Heart right ventricle (tissue), 16 donors: Measurements from ENCODE around the gene LAMC2. TPM values are rescaled to one million over a fixed set of nuclear protein-coding genes. Genes with fewer than 3 reads are reported as not detected.
A peak's percentile ranks its signal among the peaks of the same experiment; 100 is the strongest.

ENCODE experiments used
- ATAC-seq, 8 donors: fragments of 200-7000 bp; cut with Tn5 transposase; one replicate each; pipeline ENCODE4 v1.9.1; 2020; ENCODE audit warnings: mild to moderate bottlenecking in 8 of 8, moderate library complexity in 8 of 8, moderate number of reproducible peaks in 1 of 8
- DNase-seq, 2 donors: peaks; one replicate each; pipeline ENCODE4 v3.0.0-alpha.2; 2020
- H3K27ac ChIP-seq, 10 donors: fragments of 200-600 bp; sonication (generic) in 2 of 10; one replicate each; pipeline versions ENCODE4 v1.5.0 to v1.8.0; 2020 to 2022; ENCODE audit warnings: mild to moderate bottlenecking in 3 of 10
- H3K27me3 ChIP-seq, 7 donors: fragments of 200-600 bp; one replicate each; pipeline ENCODE4 v1.8.0; 2021 to 2022; ENCODE audit warnings: mild to moderate bottlenecking in 2 of 7
- H3K36me3 ChIP-seq, 9 donors: fragments of 200-600 bp; sonication (generic) in 1 of 9; one replicate each; pipeline versions ENCODE4 v1.5.0 to v1.8.0; 2020 to 2022; ENCODE audit warnings: mild to moderate bottlenecking in 2 of 9
- H3K4me1 ChIP-seq, 9 donors: fragments of 200-600 bp; sonication (generic) in 1 of 9; one replicate each; pipeline versions ENCODE4 v1.5.0 to v1.8.0; 2020 to 2022; ENCODE audit warnings: mild to moderate bottlenecking in 4 of 9
- H3K4me3 ChIP-seq, 10 donors: fragments of 200-600 bp; sonication (generic) in 2 of 10; one replicate each; pipeline versions ENCODE4 v1.5.0 to v1.8.0; 2020 to 2022; ENCODE audit warnings: mild to moderate bottlenecking in 7 of 10, moderate library complexity in 2 of 10
- H3K9me3 ChIP-seq, 11 donors: fragments of 200-600 bp in 10 of 11; sonication (generic) in 2 of 11; one replicate each; pipeline versions ENCODE4 v1.5.0 to v1.8.0; 2013 to 2022; ENCODE audit warnings: mild to moderate bottlenecking in 2 of 11, control low read depth in 1 of 11, moderate library complexity in 1 of 11
- CTCF ChIP-seq, 9 donors: fragments of 200-600 bp; sonication (generic) in 2 of 9; IDR thresholded peaks; one replicate each; pipeline versions ENCODE4 v1.5.0 to v1.8.0; 2021 to 2022; ENCODE audit warnings: antibody characterized with exemption in 9 of 9, mild to moderate bottlenecking in 5 of 9, moderate library complexity in 1 of 9
- WGBS, 2 donors: extraction: QIAGEN DNeasy Blood & Tissue Kit; methylation state at CpG; one replicate each; pipeline ENCODE4 v1.1.7; 2013; ENCODE audit warnings: inconsistent platforms in 1 of 2; 5-methylcytosine and 5-hydroxymethylcytosine counted together
- intact Hi-C, 10 donors: fragments of 100-400 bp; cut with DNase I; formaldehyde crosslinking; loops; one replicate each; pipeline versions ENCODE4 v1.11.1 to v1.14.2; 2022
- polyA plus RNA-seq, 2 donors: library from polyadenylated mRNA; stranded (reverse); fragments of 200-250 nt; gene quantifications; one replicate each; pipeline ENCODE4 v1.2.3, GENCODE V29; 2013
- total RNA-seq, 10 donors: library from RNA; stranded (reverse); fragmentation: NEBNext Ultra II Directional in 3 of 10; extraction: Animal tissue kit (Norgen Biotek cat#: 25700) in 3 of 10; gene quantifications; one replicate each; pipeline versions ENCODE4 v1.2.1 to v1.2.4, GENCODE V29; 2021 to 2023
- donor health status: Arrhythmogenic right ventricular cardiomyopathy.
- donor health status: ischemic (EF 13 %, LVEDD 7.1; RV severe dilation, severe dysfunction).
- donor health status: healthy with polysubstance abuse.
- donor health status: DM: no; HTN: yes; CAD: no.
- donor health status: DM: no; HTN: no; CAD: no.
- donor health status: ischemic (EF 25% LVEDD 6.9; RV normal size, moderate dysfunction).
- donor health status: ischemic (EF 25% LVEDD 5.7; RV mildly dilated, moderate dysfunction).
- donor health status: healthy.
- donor health status: DM: yes; HTN: yes; CAD: no.
- donor health status: Ischemic cardiomyopathy.
- donor health status: ischemic (EF 35%, LVEDD 5.7; RV mildly dilated, moderate dysfunction).
- donor health status: nonischemic (EF 11% LVEDD 7.7; RV severe dilation, severe dysfunction).
- donor health status: DM: yes; HTN: yes; CAD: no.
- donor health status: PGD.
- donor health status: ischemic (EF 29% LVEDD 5.4; RV normal size, mild dysfunction).
- donor health status: nonischemic (EF 23%, LVEDD 6.1; RV moderate dilation, normal function).

The LAMC2 gene
- total and polyA plus RNA-seq, 12 donors: 0.53 to 8.8 (median 1.6) TPM

GRCh38 chr1:183198463-183198862 is 12.4 kb downstream of the LAMC2 start:
- intact Hi-C loops: no loop called here
- peak in 3 of 8 donors; percentile 38 to 94 (median 70) for ATAC-seq
- Histone ChIP-seq H3K9me3 (no peaks in the 10 kb centered on the region), H3K4me3 (no peak overlapping the region), H3K27ac (no peak overlapping the region), H3K27me3 (no peaks in the 10 kb centered on the region), H3K36me3 (no peaks in the 10 kb centered on the region), H3K4me1 (peaks cover 0 to 11% (median 0%) of the 10 kb centered on the region in 9 donors)
- 82 to 84% methylated on average over 9 of the region's 9 CpGs for WGBS, 2 donors
- no peak for DNase-seq
- no peak for TF ChIP-seq CTCF (IDR thresholded peaks at IDR 0.05)

GRCh38 chr1:183199304-183199703 is 13.2 kb downstream of the LAMC2 start:
- H3K9me3 ChIP-seq: no peaks in the 10 kb centered on the region
- peaks cover 0 to 11% (median 0%) of the 10 kb centered on the region in 9 donors for H3K4me1 ChIP-seq
- no peak overlapping the region for H3K27ac ChIP-seq
- 91 to 95% methylated on average over 3 of the region's 3 CpGs for WGBS, 2 donors
- DNase-seq (no peak), ATAC-seq (no peak)
- TF ChIP-seq CTCF (IDR thresholded peaks at IDR 0.05): no peak
- intact Hi-C loops: no loop called here
- H3K27me3 ChIP-seq: no peaks in the 10 kb centered on the region
- H3K4me3 ChIP-seq: no peak overlapping the region
- no peaks in the 10 kb centered on the region for H3K36me3 ChIP-seq

- no peaks in the 10 kb centered on the region for H3K27me3 ChIP-seq
- H3K9me3 ChIP-seq: no peaks in the 10 kb centered on the region
- no peak overlapping the region for H3K27ac ChIP-seq
- ATAC-seq (peak in 1 of 8 donors; percentile 30), DNase-seq (no peak)
- intact Hi-C loops: no loop called here
- WGBS, 2 donors: 65 to 72% methylated on average over 9 of the region's 9 CpGs
- H3K4me1 ChIP-seq: peaks cover 0 to 12% (median 0%) of the 10 kb centered on the region in 9 donors
- no peak overlapping the region for H3K4me3 ChIP-seq
- no peak for TF ChIP-seq CTCF (IDR thresholded peaks at IDR 0.05)
- H3K36me3 ChIP-seq: no peaks in the 10 kb centered on the region
Measured at GRCh38 chr1:183200451-183200850, 14.4 kb downstream of the LAMC2 start.

GRCh38 chr1:183203094-183203493 is 17.0 kb downstream of the LAMC2 start:
- H3K27ac ChIP-seq: no peak overlapping the region
- no peak for DNase-seq

More at GRCh38 chr1:183203094-183203493, 17.0 kb downstream of the LAMC2 start:
- WGBS, 2 donors: 68 to 96% methylated on average over 3 of the region's 3 CpGs
- intact Hi-C loops: no loop called here
- Histone ChIP-seq H3K4me1 (peaks cover 0 to 15% (median 0%) of the 10 kb centered on the region in 9 donors), H3K27me3 (no peaks in the 10 kb centered on the region), H3K36me3 (no peaks in the 10 kb centered on the region), H3K4me3 (no peak overlapping the region), H3K9me3 (no peaks in the 10 kb centered on the region)
- ATAC-seq: no peak
- TF ChIP-seq CTCF (IDR thresholded peaks at IDR 0.05): no peak
